ENCODE measurements around the gene HK2. TPM values are rescaled to one million over a fixed set of nuclear protein-coding genes. Genes with fewer than 3 reads are reported as not detected.

HK2 gene
- total and polyA plus RNA-seq, 5 donors from 2014 or later = 2.7 to 11.4 (median 4.9) TPM

DNA sequence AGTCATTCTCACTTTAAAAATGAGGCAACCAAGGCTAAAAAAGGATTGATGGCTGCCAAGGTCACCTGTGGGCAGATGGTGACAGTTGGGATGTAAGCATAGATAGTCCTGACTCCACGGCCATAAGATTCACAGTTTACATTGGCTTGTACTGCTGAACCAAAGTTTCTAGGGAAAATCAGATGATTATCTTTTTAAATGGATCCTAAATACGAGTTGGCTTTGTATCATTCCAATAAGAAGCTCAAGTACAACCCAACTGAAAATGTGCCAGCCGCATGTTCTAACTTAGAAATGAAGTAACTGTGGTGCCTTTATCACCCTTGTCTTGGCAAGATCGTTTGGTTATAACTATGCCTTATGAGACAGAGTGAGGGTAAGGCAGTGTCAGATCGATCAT, 27.6 kb downstream of the HK2 start:
- H3K4me1 ChIP-seq (ENCODE audit: control insufficient read depth, insufficient read depth, low read length, poor library complexity, severe bottlenecking) = no peaks in the 10 kb centered on the region
- Mint-ChIP-seq H3K9me3 (no peaks in the 10 kb centered on the region), H3K27me3 (no peaks in the 10 kb centered on the region), H3K27ac (no peak overlapping the region), H3K4me3 (no peak overlapping the region), H3K36me3 (peaks cover 3% of the 10 kb centered on the region), H3K4me1 (peaks cover 0 to 22% (median 10%) of the 10 kb centered on the region in 4 donors)
- no peak overlapping the region for H3K27ac ChIP-seq (ENCODE audit: insufficient read depth, low read length, poor library complexity, severe bottlenecking)
- H3K27me3 ChIP-seq (ENCODE audit: control insufficient read depth, insufficient read depth, low read length) = no peaks in the 10 kb centered on the region
- H3K36me3 ChIP-seq (ENCODE audit: control insufficient read depth, insufficient read depth, low read length) = peaks cover 2% of the 10 kb centered on the region
- no peak for ATAC-seq (ENCODE audit: low read depth in 2 of 2)
- no peak overlapping the region for H3K4me3 ChIP-seq (ENCODE audit: low read depth, low read length)
- no peaks in the 10 kb centered on the region for H3K9me3 ChIP-seq (ENCODE audit: control insufficient read depth in 2 of 2, low read length in 2 of 2)
- DNase-seq = no peak

DNA sequence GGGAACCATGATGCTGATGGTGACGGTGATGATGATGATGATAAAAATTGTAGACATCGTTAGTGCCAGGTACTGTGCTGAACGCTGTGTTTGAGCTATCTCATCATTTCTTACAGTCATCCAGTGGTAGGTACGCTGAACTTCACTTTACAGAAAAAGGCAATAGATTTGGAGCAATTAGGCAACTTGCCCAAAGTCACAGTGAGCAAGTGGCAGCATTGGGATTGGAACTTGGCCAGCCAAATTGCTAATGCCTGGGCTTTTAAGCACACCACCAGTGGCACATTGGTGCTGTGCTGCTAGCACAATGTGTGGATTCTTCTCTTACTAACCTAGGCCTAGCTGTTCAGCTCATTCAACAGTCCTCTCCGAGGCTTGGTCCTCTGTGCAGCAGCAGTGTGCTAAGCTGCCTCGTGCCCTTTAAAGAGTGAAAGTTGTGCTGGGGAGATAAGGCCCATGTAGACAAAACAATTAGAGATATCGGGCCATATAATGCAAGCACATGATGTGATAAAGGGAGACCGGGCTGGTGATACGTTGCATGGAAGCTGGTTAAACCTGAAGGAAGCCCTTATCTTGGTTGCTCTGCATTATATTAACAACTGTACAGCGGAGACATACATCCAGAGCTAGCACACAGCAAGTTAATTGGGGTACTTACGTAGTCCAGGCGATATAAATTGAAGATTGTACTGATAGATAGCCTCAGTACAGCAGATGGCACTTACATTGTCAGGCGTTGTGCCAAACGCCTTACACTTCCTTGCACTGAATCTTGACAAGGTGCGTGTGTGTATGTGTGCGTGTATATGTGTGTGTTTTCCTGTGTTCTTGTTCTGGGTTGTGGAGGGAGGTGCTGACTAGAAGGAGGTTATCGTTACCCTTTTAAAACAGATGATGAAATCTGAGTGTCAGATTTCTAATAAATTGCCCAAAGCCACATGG, 28.4 kb downstream of the HK2 start:
- Mint-ChIP-seq H3K27ac (peak overlapping the region in 2 of 3 donors; percentile 55 to 68), H3K4me3 (no peak overlapping the region), H3K27me3 (no peaks in the 10 kb centered on the region), H3K4me1 (peaks cover 0 to 24% (median 12%) of the 10 kb centered on the region in 4 donors), H3K9me3 (no peaks in the 10 kb centered on the region), H3K36me3 (peaks cover 3% of the 10 kb centered on the region)
- H3K9me3 ChIP-seq (ENCODE audit: control insufficient read depth in 2 of 2, low read length in 2 of 2) = no peaks in the 10 kb centered on the region
- no peaks in the 10 kb centered on the region for H3K4me1 ChIP-seq (ENCODE audit: control insufficient read depth, insufficient read depth, low read length, poor library complexity, severe bottlenecking)
- DNase-seq (no peak), ATAC-seq (ENCODE audit: low read depth in 2 of 2) (no peak)
- H3K27me3 ChIP-seq (ENCODE audit: control insufficient read depth, insufficient read depth, low read length) = no peaks in the 10 kb centered on the region
- no peak overlapping the region for H3K27ac ChIP-seq (ENCODE audit: insufficient read depth, low read length, poor library complexity, severe bottlenecking)
- H3K4me3 ChIP-seq (ENCODE audit: low read depth, low read length) = no peak overlapping the region
- H3K36me3 ChIP-seq (ENCODE audit: control insufficient read depth, insufficient read depth, low read length) = peaks cover 2% of the 10 kb centered on the region

DNA sequence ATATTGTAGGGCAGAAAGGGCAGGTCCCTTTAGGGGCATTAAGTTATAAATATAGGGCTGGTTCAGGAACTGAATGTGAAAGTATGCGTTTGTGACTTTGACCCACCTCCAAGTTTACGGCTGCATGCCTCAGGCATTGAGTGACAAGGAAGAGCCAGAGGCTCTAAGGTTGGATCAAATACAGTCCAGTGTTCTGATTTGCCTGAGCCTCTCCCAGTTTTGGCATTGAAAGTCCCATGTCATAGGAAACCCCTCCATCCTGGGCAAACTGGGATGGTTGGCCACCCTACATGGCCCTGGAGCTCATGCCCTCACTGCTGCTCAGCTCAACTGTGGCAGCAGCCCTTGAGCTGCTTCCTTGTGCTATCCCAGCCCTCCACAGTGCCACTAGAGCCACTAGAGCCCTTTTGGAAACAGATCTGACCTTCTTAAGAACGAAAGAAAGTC, 29.9 kb downstream of the HK2 start:
- Mint-ChIP-seq H3K4me3 (no peak overlapping the region), H3K4me1 (peaks cover 0 to 24% (median 15%) of the 10 kb centered on the region in 4 donors), H3K9me3 (no peaks in the 10 kb centered on the region), H3K27ac (peak overlapping the region in 1 of 3 donors; percentile 64), H3K36me3 (peaks cover 13% of the 10 kb centered on the region), H3K27me3 (no peaks in the 10 kb centered on the region)
- H3K27me3 ChIP-seq (ENCODE audit: control insufficient read depth, insufficient read depth, low read length) = no peaks in the 10 kb centered on the region
- no peaks in the 10 kb centered on the region for H3K9me3 ChIP-seq (ENCODE audit: control insufficient read depth in 2 of 2, low read length in 2 of 2)
- H3K36me3 ChIP-seq (ENCODE audit: control insufficient read depth, insufficient read depth, low read length) = peaks cover 6% of the 10 kb centered on the region
- no peaks in the 10 kb centered on the region for H3K4me1 ChIP-seq (ENCODE audit: control insufficient read depth, insufficient read depth, low read length, poor library complexity, severe bottlenecking)
- H3K4me3 ChIP-seq (ENCODE audit: low read depth, low read length) = no peak overlapping the region
- DNase-seq (no peak), ATAC-seq (ENCODE audit: low read depth in 2 of 2) (no peak)
- no peak overlapping the region for H3K27ac ChIP-seq (ENCODE audit: insufficient read depth, low read length, poor library complexity, severe bottlenecking)

DNA sequence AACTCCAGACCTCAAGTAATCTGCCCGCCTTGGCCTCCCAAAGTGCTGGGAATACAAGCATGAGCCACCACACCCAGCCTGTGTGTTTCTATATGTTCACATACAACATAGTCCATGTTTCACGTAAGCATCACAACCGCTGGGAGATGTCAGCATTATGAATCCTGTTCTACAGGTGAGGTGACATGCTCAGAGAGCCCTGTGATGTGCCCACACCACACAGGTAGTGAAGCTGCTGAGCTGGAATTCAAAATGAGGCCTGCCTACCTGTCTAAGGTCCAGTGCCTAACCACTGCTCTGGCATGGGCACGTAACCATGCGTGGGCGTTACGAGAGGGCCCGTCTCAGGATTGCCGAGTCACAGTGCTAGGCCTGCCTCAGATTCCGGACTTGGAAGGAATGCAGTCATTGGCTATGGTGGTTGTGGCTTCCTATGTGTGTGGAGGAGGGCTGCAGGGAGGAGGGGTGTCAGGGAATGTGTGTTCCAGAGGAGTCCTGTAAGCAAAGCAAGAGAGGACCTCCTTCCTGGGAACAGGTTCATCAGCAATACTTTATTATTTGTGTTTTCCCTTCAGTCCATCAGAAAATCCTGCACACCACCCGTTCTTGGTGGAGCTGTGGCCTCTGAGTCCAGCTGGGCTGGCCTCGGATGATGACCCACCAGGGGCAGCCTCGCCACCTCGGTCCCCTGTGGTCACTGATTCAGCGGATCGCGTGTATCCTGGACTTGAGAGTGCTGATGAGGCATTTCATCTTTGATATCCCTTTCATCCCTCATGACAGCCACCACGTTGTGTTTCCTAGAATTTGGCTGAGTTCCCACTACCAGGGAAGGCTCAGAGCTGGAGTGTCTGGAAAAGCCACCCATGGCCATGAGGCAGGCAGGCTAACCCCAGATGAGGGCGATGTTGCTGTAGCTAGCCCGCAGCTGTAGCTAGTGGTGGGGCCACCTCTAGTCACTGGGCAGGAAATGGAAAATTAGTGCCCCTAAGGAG, 31.1 kb downstream of the HK2 start:
- no peak for DNase-seq
- Histone ChIP-seq H3K27me3 (ENCODE audit: control insufficient read depth, insufficient read depth, low read length) (no peaks in the 10 kb centered on the region), H3K4me3 (ENCODE audit: low read depth, low read length) (no peak overlapping the region), H3K27ac (ENCODE audit: insufficient read depth, low read length, poor library complexity, severe bottlenecking) (no peak overlapping the region), H3K9me3 (ENCODE audit: control insufficient read depth in 2 of 2, low read length in 2 of 2) (no peaks in the 10 kb centered on the region), H3K4me1 (ENCODE audit: control insufficient read depth, insufficient read depth, low read length, poor library complexity, severe bottlenecking) (no peaks in the 10 kb centered on the region), H3K36me3 (ENCODE audit: control insufficient read depth, insufficient read depth, low read length) (peaks cover 9% of the 10 kb centered on the region)
- H3K27ac Mint-ChIP-seq = no peak overlapping the region
- peaks cover 18% of the 10 kb centered on the region for H3K36me3 Mint-ChIP-seq
- H3K4me1 Mint-ChIP-seq = peaks cover 0 to 24% (median 15%) of the 10 kb centered on the region in 4 donors
- H3K27me3 Mint-ChIP-seq = no peaks in the 10 kb centered on the region
- H3K9me3 Mint-ChIP-seq = no peaks in the 10 kb centered on the region
- ATAC-seq (ENCODE audit: low read depth in 2 of 2) = peak in 1 of 2 donors; percentile 18
- no peak overlapping the region for H3K4me3 Mint-ChIP-seq

DNA sequence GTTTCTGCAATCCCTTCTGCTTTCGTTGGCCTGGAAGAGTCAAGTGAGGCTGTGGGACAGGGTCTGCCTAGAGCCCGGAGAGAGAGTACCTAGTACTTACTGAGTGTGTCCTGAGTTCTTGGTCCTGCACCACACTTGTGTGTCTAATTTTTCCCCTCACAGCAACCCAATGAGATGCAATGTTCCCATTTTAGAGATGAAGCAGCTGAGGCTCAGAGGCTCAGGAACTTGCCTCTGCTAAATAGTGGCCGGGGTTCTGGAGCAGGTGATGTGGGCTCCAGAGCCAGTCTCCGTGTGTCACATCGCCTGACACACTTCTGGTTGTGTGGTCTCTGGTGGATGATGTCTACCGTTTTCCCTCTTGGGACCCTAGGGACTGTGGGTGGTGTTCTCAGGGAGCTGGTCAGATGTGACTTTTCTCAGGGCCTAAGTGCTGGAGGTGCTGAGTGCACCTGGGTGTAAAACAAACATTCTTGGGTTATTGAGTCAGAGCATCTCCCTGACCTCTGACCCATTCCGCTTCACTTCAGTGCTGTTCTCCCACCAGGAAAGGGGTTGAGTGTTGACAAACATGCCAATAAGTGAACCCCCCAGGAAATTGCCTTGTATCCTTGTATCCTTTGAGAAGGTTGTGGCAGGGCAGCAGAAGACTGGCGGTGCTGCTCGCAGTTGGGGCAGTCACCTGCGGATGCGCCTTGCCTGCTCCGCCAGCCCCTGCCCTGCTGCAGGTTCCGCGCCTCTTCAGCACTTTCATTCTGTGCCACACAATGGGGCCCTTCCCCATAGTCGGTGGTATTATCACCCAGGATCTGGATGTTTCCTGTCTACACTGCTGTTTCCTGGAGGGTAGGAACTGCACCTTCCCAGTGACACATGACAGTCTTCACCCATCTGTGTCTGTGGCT, 32.1 kb downstream of the HK2 start:
- Mint-ChIP-seq H3K36me3 (peaks cover 18% of the 10 kb centered on the region), H3K4me3 (no peak overlapping the region), H3K4me1 (peaks cover 0 to 24% (median 15%) of the 10 kb centered on the region in 4 donors), H3K9me3 (no peaks in the 10 kb centered on the region), H3K27me3 (no peaks in the 10 kb centered on the region), H3K27ac (peak overlapping the region in 2 of 3 donors; percentile 46 to 58)
- Histone ChIP-seq H3K36me3 (ENCODE audit: control insufficient read depth, insufficient read depth, low read length) (peaks cover 9% of the 10 kb centered on the region), H3K27ac (ENCODE audit: insufficient read depth, low read length, poor library complexity, severe bottlenecking) (no peak overlapping the region), H3K4me1 (ENCODE audit: control insufficient read depth, insufficient read depth, low read length, poor library complexity, severe bottlenecking) (no peaks in the 10 kb centered on the region), H3K27me3 (ENCODE audit: control insufficient read depth, insufficient read depth, low read length) (no peaks in the 10 kb centered on the region), H3K4me3 (ENCODE audit: low read depth, low read length) (no peak overlapping the region), H3K9me3 (ENCODE audit: control insufficient read depth in 2 of 2, low read length in 2 of 2) (no peaks in the 10 kb centered on the region)
- no peak for ATAC-seq (ENCODE audit: low read depth in 2 of 2)
- DNase-seq = no peak

DNA sequence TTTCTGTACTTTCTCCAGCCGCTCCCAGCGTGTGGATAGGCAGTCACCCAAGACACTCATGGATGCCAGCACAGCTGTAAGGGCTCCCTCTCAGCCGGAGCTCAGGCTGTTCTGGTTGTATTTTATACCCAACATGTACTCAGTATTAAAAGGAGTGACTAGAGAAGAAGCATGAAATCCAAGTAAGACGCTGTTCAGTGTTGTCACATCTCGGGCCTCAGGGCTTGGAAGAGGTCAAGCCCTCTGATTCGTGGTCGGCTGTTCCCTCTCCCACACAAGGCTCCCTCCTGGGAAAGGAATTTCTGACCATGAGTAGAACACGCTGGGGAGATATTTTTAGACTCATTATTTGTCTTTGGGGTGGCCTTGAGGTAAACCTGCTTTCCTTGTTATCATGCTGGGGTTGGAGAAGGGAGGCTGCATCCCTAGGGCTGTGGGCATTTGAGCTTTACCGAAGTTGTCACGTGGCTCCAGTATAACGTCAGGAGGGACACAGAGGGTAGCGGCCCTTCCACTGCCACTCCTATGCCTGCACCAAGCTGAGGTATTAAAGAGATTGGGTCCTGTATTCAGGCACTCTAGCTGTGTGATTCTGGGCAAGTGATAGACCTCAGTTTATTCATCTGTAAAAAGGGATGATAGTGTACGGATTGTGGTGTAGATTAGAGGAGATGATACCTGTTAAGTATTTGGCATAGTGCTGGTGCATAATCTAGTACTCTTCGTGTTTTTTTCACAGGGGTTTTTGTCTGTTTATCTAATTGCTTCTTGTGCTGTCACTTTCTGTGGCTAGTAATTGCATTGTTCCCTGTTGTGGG, 34.1 kb downstream of the HK2 start:
- H3K4me3 ChIP-seq (ENCODE audit: low read depth, low read length) = no peak overlapping the region
- Mint-ChIP-seq H3K4me1 (peaks cover 0 to 16% (median 10%) of the 10 kb centered on the region in 4 donors), H3K4me3 (peak overlapping the region in 1 of 4 donors; percentile 11), H3K27ac (peak overlapping the region in 2 of 3 donors; percentile 21 to 88), H3K27me3 (no peaks in the 10 kb centered on the region), H3K36me3 (peaks cover 18% of the 10 kb centered on the region), H3K9me3 (no peaks in the 10 kb centered on the region)
- H3K27me3 ChIP-seq (ENCODE audit: control insufficient read depth, insufficient read depth, low read length) = no peaks in the 10 kb centered on the region
- H3K4me1 ChIP-seq (ENCODE audit: control insufficient read depth, insufficient read depth, low read length, poor library complexity, severe bottlenecking) = no peaks in the 10 kb centered on the region
- H3K36me3 ChIP-seq (ENCODE audit: control insufficient read depth, insufficient read depth, low read length) = peaks cover 7% of the 10 kb centered on the region
- no peaks in the 10 kb centered on the region for H3K9me3 ChIP-seq (ENCODE audit: control insufficient read depth in 2 of 2, low read length in 2 of 2)
- no peak for DNase-seq
- no peak for ATAC-seq (ENCODE audit: low read depth in 2 of 2)
- H3K27ac ChIP-seq (ENCODE audit: insufficient read depth, low read length, poor library complexity, severe bottlenecking) = no peak overlapping the region

Data from CD4-positive, CD25-positive, alpha-beta regulatory T cell (primary cell).